HG02678 (cell line): Measurements from ENCODE around the gene CCL25.
A peak's percentile ranks its signal among the peaks of the same experiment; 100 is the strongest.

Experiments used
- ATAC-seq: cut with Tn5 transposase; IDR thresholded peaks from one replicate; pipeline ENCODE4 v1.9.1; 2021; ENCODE audit warnings: mild to moderate bottlenecking, moderate library complexity; ENCODE audit not compliant: unreplicated experiment

The CCL25 gene

DNA sequence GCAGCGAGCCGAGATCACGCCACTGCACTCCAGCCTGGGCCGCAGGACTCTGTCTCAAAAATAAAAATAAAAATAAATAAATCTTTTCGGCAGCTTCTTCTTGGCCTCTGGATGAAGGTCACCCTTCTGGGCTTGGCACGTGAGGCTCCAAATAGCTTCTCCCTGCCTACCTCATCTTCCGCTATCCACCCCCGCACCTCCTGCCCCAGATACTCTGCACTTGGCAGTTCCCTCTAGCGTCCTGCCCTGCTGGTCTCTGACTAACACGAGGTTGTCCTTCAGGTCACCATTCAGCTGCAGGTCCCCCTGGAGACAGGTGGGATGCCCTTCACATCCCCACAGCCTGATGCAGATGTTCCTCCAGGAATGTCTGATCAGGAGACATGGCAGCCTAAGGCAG is 8.5 kb upstream of the CCL25 start:
- ATAC-seq, result no peak

DNA sequence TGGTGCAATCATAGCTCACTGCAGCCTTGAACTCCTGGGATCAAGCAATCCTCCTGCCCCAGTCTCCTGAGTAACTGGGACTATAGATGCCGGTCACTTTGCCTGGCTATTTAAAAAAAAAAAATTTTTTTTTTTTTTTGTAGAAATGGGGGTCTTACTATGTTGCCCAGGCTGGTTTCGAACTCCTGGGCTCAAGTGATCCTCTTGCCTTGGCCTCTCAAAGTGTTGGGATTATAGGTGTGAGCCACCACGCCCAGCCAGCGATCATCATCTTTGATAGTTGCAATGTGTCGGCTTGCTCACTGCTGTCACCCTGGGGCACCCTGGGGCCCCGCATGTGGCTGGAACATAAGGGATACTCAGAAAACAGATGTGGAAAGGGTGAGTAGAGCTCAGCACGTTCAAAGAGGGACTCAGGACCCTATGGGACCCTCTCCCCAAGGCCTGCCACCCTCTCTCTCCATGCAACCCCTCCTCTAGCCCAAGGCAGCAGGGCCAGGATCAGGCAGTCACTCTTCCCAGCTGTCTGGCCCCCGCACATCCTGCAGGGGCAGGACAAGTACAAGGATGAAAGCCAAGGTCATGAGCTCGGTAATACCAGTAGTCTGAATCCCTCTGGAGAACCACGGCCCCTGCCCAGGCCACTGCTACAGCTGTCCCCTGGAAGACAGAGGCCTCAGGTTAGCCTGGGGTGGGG is 6.5 kb upstream of the CCL25 start:
- ATAC-seq, result no peak

DNA sequence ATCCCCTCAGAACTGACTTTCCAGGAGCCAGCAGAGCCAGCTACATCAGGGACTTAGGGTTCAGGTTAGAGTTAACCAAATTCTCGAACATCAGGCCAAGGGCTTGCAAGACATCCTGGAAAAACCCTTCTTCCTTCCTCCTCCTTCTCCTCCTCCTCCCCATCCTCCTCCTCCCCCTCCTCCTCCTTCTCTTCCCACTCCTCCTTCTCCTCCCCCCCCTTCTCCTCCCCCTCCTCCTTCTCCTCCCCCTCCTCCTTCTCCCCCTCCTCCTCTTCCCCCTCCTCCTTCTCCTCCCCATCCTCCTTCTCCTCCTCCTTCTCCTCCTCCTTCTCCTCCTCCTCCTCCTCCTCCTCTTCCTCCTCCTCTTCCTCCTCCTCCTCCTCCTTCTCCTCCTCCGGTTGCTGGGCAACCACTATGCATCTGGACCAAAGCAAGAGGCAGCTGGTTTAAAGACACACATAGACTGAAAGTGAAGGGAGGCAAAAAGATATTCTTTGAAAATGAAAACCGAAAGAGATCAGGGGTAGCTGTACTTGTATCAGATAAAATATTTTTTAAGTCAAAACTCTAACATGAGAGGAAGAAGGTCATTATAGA is 5.9 kb upstream of the CCL25 start:
- no peak for ATAC-seq

DNA sequence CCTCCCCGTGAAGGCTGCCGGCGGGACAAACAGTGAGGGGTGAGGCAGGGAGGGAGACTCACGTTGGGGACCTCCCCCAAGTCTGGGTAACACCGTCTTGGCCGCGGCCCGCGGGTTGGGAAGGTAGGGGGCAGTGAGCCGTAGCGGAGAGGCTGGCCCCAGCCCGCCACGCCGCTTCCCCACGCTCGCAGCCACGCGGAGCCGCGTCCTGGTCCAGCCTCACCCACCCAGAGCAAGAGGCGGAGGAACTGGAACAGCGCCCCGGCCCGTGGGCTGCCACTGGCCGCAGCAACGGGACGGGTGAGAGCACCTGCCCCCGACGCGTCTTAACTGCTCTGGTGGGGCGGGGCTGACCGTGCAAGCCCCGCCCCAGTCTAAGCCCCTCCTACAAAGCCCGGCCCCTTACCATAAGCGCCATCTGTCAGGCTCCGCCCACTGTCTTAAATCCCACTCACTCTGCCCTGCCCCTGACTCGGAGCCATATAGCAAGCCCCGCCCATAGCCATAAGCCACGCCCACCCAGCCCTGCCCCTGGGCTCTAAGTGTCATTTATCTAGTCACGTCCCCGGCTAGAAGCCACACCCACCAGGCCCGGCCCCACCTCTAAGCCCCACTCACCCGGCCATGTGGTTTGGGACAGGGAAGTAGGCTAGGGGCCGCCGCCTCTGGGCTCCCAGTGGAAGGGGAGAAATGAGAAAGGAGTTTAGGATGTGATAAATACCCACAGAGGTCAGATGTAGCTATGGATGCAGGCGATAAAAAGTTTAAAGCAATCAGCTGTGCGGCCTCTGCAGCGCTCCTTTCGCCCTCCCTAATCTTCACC is 2.1 kb upstream of the CCL25 start:
- ATAC-seq, result peak; percentile 67

DNA sequence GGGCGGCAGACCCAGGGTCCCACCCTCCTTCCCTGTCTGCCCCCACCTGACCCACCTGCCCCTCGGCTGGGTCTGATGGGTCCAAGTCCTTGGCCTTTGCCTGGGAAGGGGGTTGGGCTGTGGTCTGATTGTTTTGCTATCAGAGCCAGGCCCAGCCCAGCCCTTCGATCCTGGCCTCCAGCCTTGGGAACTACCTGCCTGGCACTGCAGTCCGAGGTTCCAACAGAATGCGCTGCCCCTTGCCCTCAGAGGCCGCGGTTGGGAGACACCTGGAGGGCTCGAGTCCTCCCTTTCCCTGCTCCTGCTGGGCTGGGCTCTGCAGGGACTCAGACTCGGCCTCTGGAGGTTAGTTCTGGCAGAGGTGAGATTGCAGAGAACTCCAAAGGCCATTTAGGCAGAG is 1.6 kb downstream of the CCL25 start:
- ATAC-seq, result no peak

DNA sequence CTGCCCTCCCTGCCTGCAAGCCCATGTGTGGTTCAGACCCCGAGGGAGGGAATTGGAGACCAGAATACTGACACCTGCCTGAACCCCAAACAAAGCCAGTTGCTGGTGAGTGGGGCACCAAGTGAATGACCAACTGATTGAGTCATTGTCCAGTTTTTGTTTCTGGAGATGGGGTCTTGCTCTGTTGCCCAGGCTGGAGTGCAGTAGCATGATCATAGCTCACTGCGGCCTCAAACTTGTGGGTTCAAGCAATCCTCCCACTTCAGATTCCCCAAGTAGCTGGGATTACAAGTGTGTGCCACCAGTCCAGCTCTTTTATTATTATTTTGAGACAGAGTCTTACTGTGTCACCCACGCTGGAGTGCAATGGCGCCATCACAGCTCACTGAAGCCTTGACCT is 4.0 kb downstream of the CCL25 start:
- ATAC-seq, result no peak

DNA sequence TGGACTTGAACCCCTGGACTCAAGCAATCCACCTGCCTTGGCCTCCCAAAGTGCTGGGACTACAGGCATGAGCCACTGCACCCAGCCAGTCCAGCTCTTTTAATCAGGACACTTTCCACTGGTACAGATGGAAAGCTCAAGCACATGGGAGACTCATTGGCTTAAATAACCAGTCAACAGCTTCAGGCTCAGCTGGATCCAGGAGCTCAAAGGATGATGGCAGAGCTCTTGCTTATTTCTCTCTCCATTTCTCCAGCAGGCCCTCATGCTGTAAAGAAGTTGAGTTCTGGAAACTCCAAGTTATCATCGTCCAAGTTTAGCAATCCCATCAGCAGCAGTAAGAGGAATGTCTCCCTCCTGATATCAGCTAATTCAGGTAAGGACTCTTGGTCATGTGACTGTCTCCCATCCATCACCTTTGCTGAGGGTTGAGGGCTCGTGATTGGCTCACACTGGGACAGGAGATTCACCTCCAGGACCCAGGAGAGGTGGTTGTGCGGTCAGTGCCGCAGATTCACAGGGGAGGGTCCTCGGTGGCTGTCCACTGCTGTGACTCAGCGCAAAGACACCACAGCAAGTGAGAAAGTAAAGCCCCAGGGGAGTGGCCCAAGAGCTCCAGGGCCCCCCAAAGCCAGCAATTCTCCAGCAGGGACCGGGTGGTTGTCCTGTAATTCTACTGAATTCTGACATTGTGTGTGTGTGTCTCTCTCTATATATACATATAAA is 5.1 kb downstream of the CCL25 start:
- no peak for ATAC-seq

DNA sequence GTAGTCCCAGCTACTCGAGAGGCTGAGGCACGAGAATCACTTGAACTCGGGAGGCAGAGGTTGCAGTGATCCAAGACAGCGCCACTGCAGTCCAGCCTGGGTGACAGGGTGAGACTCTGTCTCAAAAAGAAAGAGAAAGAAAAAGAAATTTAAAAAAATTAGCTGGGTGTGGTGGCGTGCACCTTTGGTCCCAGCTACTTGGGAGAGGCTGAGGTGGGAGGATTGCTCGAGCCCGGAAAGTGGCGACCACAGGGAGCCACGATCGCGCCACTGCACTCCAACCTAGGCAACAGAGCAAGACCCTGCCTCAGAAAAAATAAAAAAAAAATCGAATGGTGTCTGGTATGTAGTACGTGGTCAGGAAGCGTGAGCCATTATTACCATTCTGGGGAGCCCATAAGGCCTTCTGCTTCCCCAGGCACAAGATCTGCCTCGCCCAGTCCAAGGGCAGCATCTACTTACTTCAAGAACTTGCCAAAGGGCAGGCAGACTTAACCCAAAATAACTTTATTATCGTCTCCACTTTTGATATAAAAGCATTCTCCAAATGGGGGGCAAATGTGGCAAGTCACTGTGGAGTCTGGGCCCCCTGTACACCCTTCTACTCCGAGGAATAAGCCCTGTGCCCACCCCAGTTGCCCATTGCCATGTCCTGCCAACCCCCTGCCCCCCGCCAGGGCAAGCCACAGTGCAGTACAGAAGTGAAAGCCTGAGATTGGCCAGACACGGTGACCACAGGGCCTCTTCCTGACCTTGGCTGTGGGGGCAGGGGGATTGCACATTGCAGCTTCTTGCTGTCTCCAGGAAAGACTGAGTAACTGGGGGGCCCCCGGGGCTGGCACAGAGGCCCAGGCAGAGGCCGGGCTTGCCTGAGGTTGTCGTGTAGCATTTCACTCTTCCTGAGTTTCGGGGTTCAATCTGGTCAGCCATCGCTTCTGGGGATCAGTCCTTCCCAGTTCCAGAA is 12.6 kb downstream of the CCL25 start:
- ATAC-seq, result no peak

DNA sequence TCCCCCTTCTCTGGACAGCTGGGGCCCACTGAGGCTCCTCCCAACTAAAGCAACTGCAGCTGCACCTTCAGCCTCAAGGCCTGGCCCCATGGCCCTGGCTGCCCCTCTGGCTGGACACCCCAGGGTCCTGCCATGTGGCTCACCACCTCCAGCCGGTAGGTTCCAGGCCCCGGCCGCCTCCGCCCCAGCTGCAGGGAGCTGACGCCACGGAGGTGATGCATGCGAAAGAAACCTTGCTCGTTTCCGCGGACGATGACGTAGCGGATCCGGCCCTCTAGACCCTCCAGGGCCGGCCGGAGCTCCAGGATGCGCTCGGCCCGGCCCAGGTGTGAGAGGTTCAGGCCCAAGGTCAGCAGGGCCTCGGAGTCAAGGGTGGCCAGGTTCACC is 13.3 kb downstream of the CCL25 start:
- ATAC-seq, result no peak

DNA sequence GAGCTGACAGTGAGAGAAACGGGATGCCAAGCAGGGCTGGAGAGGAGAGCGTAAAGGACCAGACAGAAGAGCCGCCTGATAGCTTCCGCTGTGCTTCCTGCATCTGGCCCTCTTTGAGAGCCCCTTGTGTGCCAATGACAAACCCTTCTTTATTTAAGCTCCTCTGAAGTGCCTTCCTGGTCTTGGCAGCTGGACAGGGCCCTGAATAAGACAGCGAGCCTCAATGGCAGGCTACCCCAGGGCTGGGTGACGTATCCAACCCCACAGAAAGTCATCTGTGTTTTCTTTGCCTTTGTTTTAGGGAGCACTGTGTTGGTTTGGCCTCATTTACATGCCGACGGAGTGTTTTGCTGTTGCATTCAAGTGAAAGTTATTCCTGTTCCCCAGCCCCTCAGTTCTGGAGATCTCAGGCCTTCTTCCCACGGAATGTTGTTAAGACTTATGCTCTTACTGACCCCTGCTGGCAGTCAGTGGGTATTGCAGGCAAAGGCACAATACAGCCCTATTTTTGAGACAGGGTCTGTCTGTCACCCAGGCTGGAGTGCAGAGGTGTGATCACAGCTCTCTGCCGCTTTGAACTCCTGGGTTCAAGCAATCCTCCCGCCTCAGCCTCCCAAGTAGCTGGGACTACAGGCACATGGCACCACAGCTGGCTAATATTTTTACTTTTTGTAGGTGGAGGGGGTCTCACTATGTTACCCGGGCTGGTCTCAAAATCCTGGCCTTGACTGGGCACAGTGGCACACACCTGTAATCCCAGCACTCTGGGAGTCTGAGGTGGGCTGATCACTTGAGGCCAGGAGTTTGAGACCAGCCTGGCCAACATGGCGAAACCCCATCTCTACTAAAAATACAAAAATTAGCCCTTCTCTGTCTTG is 16.8 kb downstream of the CCL25 start:
- ATAC-seq, result no peak

DNA sequence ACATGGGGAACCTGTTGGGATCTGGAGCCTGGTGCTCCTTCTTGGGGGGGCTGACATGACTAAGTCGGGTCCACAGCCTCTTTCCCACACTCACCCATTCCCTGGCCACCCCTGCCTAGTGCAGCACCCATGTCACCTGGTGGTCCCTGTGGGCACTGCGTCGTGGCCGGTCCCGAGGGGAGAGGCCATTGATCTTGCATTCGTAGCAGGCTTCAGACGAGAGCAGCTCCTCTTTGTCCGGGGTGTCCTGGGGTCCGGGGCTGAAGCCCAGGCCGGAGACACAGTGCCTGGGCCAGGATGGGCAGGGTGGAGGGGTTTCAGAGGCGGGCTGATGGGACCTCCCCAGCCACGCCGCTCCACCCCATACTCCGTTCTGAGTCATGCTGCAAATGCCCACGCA is 19.4 kb downstream of the CCL25 start:
- no peak for ATAC-seq

DNA sequence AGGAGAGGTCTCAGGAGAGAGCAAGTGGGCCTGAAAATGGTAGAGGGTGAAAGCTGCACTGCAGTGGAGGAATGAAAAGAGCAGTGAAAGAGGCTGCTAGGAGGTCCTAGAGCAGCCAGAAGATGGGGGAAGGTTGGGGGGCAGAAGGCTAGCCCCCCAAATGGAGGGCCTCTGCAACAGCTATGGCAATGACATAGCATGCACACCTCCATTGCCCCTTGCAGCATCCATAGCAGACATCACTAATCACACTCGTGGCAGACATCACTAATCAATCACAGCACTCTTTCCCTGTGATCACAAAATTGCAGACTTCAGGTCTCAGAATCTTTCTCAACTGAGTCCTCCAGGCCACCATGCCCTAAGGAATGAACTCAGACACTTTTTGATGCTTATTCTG is 21.9 kb downstream of the CCL25 start:
- ATAC-seq, result no peak

DNA sequence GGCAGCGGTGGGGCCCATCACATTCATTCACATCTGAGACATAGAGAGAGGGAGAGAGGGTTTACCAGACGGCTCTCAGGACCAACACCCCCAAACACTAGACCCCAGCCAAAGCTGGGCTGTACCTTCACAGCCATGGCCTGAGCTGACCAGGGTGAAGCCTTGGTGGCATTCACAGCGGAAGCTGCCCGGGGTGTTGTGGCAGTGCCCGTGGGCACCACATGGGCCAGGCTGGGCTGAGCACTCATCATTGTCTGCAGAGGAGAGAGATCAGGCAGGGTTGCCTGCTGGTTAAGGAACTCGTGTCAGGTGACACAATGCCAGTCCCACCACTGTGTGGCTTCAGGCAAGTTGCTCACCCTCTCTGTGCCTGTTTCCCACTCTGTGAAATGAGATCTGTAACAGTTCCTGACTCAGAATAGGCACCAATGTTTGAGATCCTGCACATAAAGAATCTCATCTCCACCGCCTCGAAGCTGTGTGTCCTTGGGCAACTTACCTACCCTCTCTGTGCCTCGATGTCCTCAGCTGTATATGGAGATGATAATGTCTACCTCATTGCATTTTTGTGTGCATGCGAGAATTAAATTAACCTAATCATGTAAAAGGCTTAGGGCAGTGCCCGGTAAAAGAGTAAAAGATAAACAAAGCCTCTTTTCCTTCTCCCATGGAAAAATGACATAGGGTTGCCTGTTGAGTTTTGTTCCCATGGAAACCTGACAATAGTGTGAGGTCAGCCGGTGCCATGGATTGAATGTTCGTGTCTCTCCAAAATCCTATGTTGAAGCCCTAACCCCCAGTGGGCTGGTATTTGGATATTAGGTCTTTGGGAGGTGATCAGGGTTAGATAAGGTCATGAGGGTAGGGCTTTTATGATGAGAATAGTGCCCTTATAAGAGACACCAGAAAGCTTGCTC is 22.9 kb downstream of the CCL25 start:
- no peak for ATAC-seq

DNA sequence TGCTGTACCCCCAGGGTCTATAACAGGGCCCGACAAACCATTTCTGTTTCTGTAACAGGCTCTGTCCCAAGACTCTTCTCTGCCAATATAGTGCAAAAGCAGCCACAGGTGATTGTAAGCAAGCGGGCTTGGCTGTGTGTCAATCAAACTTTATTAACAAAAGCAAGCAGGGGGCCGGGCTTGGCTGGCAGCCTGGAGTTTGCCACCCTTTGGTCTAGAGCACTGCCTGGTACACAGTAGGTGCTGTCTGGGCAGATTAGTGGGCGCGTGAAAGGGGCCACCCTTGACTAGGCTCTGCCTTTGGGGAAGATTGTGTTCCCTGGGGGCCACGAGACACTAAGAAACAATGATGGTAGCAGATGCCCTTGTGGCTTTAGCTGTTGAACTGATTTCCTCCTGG is 27.4 kb downstream of the CCL25 start:
- ATAC-seq, result no peak

DNA sequence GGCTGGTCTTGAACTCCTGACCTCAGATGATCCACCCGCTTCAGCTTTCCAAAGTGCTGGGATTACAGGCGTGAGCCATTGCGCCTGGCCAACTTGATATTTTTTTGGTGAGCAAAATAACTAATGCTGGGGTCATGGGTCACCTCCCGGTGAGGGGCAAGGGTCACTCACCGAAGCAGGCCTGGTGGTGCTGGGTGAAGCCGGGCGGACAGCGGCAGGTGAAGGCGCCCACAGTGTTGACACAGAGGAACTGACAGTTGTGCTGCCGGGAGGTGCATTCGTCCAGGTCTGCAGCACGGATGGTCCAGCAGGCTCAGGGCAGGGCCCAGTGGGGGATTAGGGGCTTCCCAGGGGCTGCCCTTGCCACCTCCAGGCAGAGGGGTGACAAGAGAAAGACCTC is 28.3 kb downstream of the CCL25 start:
- no peak for ATAC-seq

DNA sequence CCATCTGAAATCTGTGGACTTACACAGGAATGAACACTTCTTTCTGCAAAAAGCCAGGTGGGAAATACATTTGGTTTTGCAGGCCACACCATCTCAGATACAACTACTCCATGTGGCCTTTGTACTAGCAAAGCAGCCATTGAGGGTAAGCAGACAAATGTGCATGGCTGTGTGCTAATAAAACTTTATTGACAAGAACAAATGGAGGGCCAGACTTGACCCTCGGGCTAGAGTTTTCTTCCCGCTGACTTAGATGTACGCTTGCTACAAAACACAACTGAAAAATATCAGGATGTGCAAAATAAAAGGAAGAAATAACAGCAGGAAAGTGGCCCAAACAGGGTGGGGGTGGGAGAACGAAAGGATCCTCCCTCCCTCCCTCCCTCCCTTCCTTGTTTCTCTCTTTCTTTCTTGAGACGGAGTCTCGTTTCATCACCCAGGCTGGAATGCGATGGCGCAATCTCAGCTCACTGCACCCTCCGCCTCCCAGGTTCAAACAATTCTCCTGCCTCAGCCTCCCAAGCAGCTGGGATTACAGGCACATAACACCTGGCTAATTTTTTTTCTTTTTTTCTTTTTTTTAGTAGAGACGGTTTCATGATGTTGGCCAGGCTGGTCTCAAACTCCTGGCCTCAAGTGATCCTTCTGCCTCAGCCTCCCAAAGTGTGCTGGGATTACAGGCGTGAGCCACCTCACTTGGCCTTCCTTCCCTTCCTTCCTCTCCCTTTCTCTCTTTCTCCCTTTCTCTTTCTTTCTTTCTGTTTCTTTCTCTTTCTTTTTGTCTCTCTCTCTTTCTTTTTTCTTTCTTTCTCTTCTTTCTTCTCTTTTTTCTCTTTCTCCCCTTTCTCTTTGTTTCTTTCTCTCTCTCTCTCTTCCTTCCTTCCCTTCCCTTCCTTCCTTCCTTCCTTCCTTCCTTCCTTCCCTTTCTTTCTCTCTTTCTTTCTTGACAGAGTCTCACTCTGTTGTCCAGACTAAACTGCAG is 29.3 kb downstream of the CCL25 start:
- no peak for ATAC-seq

DNA sequence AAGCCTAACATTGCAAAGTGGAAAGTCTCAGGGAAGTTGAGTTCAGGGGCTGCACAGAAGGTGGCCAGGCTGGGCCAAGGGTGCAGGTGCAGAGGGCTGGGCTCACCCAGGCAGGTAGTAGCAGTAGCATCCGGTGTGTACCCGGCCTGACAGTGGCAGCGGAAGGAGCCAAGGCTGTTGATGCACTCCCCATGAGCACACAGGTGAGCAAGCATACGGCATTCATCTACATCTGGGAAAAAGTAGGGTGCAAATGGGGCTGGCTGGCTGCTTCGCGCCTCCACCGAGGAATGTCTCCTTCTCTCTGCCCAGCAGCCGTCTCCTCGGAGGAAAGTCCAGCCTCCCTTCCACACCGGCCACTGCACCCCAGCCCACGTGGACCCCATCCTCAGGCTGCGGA is 30.6 kb downstream of the CCL25 start:
- ATAC-seq, result no peak
